Kidney (tissue), 14 donors: ENCODE data around the gene ROCK2. TPM values are rescaled to one million over a fixed set of nuclear protein-coding genes. Genes with fewer than 3 reads are reported as not detected.

Experiments
- DNase-seq, 5 donors: peaks; one replicate each; pipeline ENCODE4 v3.0.0-alpha.2; 2013 to 2020
- FAIRE-seq: peaks from 2 replicates; lab custom pipeline; 2012; peaks lifted over from hg19 to GRCh38; lab: Jason Lieb, UNC
- H3K27ac ChIP-seq, 2 donors: one replicate each; pipeline ENCODE4 v1.7.0; 2013; ENCODE audit warnings: low read depth in 2 of 2, low read length in 2 of 2, inconsistent platforms in 1 of 2
- H3K27me3 ChIP-seq: one replicate; pipeline ENCODE4 v1.7.1; 2013; ENCODE audit warnings: low read length, inconsistent platforms; ENCODE audit not compliant: control insufficient read depth, insufficient read depth
- H3K36me3 ChIP-seq, 3 donors: one replicate each; pipeline versions ENCODE4 v1.7.0 to v1.7.1; 2013; ENCODE audit warnings: low read length in 3 of 3, control low read depth in 1 of 3, inconsistent platforms in 1 of 3; ENCODE audit not compliant: insufficient read depth in 3 of 3, control insufficient read depth in 2 of 3
- H3K4me1 ChIP-seq, 3 donors: one replicate each; pipeline versions ENCODE4 v1.7.0 to v1.7.1; 2013; ENCODE audit warnings: low read length in 3 of 3, inconsistent platforms in 1 of 3, low read depth in 1 of 3; ENCODE audit not compliant: control insufficient read depth in 2 of 3, insufficient read depth in 2 of 3
- H3K4me3 ChIP-seq, 3 donors: one replicate each; pipeline versions ENCODE4 v1.7.0 to v1.8.1; 2013; ENCODE audit warnings: low read length in 3 of 3, control low read depth in 1 of 3, inconsistent platforms in 1 of 3
- H3K9ac ChIP-seq, 3 donors: one replicate each; pipeline versions ENCODE4 v1.7.0 to v1.7.1; 2013; ENCODE audit warnings: low read length in 3 of 3, control low read depth in 1 of 3, inconsistent platforms in 1 of 3
- H3K9me3 ChIP-seq, 3 donors: one replicate each; pipeline versions ENCODE4 v1.7.0 to v1.7.1; 2013; ENCODE audit warnings: low read length in 3 of 3, control low read depth in 1 of 3, inconsistent platforms in 1 of 3; ENCODE audit not compliant: control insufficient read depth in 2 of 3, insufficient read depth in 1 of 3
- CTCF ChIP-seq: IDR thresholded peaks from 3 replicates; pipeline ENCODE4 v1.5.1; 2012; ENCODE audit warnings: mild to moderate bottlenecking, moderate library complexity, borderline replicate concordance; ENCODE audit not compliant: insufficient read depth; ENCODE audit errors: extremely low read depth
- intact Hi-C: fragments of 100-400 bp; cut with DNase I; formaldehyde crosslinking; loops from one replicate; pipeline ENCODE4 v1.11.1; 2022
- polyA plus RNA-seq: library from polyadenylated mRNA; stranded (reverse); fragments of 350-450 nt; fragmentation: Illumina TruSeq; extraction: RNeasy Lipid Tissue Mini Kit (QIAGEN cat#74804); gene quantifications from one replicate; pipeline ENCODE4 v1.2.3, GENCODE V29; 2014; ENCODE audit warnings: low read depth, low replicate concordance; ENCODE audit not compliant: insufficient read depth
- total RNA-seq: library from RNA; stranded (reverse); fragmentation: NEBNext Ultra II Directional; extraction: Animal tissue kit (Norgen Biotek cat#: 25700); gene quantifications from one replicate; pipeline ENCODE4 v1.2.1, GENCODE V29; 2021
- donor health status: control.
- donor health status: control.
- donor health status: control.
- donor health status: control.
- donor health status: control.
- donor health status: DM: yes; HTN: yes; CAD: no.
- donor health status: Normal renal cell carcinoma (clear cell type).

ROCK2 gene
- total and polyA plus RNA-seq, 2 donors from 2014 or later: 6.7 to 58.3 TPM

GRCh38 chr2:11370377-11371091 lies 26.1 kb upstream of the ROCK2 start:
- Histone ChIP-seq H3K9me3 (no peaks in the 10 kb centered on the region), H3K4me1 (peaks cover 0 to 27% (median 22%) of the 10 kb centered on the region in 3 donors), H3K9ac (no peak overlapping the region), H3K36me3 (no peaks in the 10 kb centered on the region), H3K27me3 (no peaks in the 10 kb centered on the region), H3K4me3 (no peak overlapping the region), H3K27ac (no peak overlapping the region)
- intact Hi-C loops: no loop called here
- DNase-seq: peak in 1 of 5 donors; percentile 23
- TF ChIP-seq CTCF: no peak
- FAIRE-seq: no peak

GRCh38 chr2:11368059-11368572 lies 23.7 kb upstream of the ROCK2 start:
- no peaks in the 10 kb centered on the region for H3K27me3 ChIP-seq
- H3K36me3 ChIP-seq: no peaks in the 10 kb centered on the region
- DNase-seq: peak in 1 of 5 donors; percentile 50
- peak overlapping the region in 2 of 3 donors; percentile 35 to 39 for H3K4me3 ChIP-seq
- intact Hi-C loops: no loop called here
- no peak overlapping the region for H3K9ac ChIP-seq
- H3K9me3 ChIP-seq: no peaks in the 10 kb centered on the region
- FAIRE-seq: no peak
- TF ChIP-seq CTCF: no peak
- H3K4me1 ChIP-seq: peaks cover 0 to 16% (median 15%) of the 10 kb centered on the region in 3 donors
- peak overlapping the region; percentile 12 to 24 for H3K27ac ChIP-seq

GRCh38 chr2:11367170-11367730 lies 22.8 kb upstream of the ROCK2 start:
- intact Hi-C loops: no loop called here
- FAIRE-seq: no peak
- H3K4me1 ChIP-seq: peaks cover 0 to 16% (median 14%) of the 10 kb centered on the region in 3 donors
- DNase-seq: no peak
- no peak overlapping the region for H3K4me3 ChIP-seq
- H3K9me3 ChIP-seq: no peaks in the 10 kb centered on the region
- H3K36me3 ChIP-seq: no peaks in the 10 kb centered on the region
- no peaks in the 10 kb centered on the region for H3K27me3 ChIP-seq
- TF ChIP-seq CTCF: no peak
- H3K27ac ChIP-seq: no peak overlapping the region
- H3K9ac ChIP-seq: no peak overlapping the region
